AG08395 (cell line): Measurements from ENCODE around the gene VPS13C.

Source experiments
- DNase-seq: peaks from one replicate; pipeline ENCODE4 v3.0.0; 2012; ENCODE audit warnings: mixed read lengths, low spot score

The VPS13C gene, protein sequence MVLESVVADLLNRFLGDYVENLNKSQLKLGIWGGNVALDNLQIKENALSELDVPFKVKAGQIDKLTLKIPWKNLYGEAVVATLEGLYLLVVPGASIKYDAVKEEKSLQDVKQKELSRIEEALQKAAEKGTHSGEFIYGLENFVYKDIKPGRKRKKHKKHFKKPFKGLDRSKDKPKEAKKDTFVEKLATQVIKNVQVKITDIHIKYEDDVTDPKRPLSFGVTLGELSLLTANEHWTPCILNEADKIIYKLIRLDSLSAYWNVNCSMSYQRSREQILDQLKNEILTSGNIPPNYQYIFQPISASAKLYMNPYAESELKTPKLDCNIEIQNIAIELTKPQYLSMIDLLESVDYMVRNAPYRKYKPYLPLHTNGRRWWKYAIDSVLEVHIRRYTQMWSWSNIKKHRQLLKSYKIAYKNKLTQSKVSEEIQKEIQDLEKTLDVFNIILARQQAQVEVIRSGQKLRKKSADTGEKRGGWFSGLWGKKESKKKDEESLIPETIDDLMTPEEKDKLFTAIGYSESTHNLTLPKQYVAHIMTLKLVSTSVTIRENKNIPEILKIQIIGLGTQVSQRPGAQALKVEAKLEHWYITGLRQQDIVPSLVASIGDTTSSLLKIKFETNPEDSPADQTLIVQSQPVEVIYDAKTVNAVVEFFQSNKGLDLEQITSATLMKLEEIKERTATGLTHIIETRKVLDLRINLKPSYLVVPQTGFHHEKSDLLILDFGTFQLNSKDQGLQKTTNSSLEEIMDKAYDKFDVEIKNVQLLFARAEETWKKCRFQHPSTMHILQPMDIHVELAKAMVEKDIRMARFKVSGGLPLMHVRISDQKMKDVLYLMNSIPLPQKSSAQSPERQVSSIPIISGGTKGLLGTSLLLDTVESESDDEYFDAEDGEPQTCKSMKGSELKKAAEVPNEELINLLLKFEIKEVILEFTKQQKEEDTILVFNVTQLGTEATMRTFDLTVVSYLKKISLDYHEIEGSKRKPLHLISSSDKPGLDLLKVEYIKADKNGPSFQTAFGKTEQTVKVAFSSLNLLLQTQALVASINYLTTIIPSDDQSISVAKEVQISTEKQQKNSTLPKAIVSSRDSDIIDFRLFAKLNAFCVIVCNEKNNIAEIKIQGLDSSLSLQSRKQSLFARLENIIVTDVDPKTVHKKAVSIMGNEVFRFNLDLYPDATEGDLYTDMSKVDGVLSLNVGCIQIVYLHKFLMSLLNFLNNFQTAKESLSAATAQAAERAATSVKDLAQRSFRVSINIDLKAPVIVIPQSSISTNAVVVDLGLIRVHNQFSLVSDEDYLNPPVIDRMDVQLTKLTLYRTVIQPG (N-terminal part only)

DNA sequence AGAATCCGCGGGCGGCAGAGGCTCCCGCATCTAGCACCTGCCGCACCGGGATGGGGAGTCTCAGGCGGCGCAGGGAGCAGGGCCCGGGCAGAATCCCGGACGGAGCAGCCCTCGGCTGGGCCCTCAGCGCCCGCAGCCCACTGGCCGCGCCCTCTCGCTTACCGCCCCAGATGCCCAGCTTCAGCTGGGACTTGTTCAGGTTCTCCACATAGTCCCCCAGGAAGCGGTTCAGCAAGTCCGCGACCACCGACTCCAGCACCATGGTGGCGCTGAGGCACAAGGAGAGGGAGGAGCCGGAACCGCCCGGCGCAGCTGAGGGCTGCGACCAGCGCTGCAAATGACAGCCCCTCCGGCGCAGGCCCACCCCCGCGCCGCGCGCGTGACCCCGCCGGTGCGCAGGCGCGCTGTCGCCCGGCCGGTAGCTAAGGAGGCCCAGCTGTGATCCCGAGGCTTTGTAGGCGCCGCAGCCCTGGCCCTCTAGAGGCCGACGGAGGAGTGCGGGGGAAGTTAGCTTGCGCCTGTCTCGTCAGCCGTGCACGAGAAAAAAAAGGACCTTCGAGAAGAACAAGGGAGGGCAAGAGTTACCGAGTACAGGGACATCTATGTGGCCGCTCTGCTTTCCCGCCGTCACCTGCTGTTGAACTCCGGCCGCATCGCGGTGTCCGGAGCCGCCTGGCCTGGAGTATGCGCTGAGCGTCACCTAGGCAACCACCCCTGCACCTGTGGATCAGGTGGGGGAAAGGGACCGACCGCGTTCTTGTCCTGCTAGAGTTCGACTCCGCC is at the start of gene VPS13C:
Gene VPS13C (minus strand): TSS at position 335 of the 783 bp plus-strand sequence. CDS start 73 bp downstream, at position 262.
- peak; percentile 98 for DNase-seq

DNA sequence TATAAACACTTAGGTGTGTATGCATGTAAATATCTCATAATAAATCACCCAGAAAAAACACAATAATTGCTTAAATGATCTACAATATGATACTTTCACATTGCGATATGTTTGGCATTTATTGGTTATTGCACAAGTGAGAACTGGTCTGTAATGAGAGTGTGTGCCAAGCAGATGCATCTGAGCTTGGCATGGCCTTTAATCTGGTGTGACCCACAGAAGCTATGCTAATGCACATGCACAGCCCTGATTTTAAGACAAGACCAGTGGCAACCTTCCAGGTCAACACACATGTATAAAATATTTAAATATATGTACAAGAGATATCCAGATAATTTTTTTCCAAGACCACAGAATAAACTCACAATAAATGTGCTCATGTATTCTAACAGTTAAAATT is 49.2 kb upstream of the VPS13C start:
- DNase-seq, result no peak

DNA sequence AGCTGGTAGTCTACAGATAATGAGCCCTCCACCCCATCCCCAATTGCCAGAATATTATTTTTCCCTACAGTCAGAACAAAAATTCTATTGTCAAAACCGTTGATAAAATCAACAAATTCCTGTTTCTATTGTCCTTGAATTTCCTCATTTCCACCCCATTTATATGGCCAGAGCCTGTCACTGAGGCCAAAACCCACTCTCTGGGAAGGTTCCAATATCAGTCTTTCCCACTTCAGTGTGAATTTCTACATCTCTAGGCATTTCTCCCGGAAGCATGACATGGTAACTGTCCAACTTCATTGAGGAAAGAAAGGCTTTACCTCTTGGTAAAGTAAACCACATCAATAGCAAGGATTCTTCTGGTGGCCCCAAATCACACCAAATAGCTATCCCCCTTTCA is 48.2 kb upstream of the VPS13C start:
- DNase-seq, result no peak

DNA sequence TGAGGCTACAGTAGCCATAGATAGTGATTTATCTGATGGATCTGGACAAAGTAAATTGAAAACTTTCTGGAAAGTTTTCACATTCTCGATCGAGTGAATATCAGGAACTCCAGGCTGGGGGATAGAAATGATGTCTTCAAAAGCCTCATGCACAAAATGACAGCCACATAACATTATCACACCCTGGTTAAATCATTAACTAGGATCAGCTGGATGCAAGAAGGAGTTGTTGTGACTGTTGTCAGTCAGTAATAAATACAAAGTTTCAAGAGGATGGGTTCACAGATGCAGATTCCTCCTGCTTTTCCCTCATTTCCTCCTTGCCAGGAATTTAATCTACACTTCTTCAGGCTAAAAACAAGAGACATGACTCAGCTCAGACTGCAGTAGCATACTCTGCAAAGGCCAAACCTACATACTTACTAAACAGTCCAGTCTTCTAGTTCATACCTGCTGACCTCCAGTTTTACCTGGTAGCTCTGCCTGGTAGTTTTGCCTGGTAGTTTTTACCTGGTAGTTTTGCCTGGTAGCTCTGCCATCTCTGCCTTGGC is 47.4 kb upstream of the VPS13C start:
- DNase-seq, result no peak

DNA sequence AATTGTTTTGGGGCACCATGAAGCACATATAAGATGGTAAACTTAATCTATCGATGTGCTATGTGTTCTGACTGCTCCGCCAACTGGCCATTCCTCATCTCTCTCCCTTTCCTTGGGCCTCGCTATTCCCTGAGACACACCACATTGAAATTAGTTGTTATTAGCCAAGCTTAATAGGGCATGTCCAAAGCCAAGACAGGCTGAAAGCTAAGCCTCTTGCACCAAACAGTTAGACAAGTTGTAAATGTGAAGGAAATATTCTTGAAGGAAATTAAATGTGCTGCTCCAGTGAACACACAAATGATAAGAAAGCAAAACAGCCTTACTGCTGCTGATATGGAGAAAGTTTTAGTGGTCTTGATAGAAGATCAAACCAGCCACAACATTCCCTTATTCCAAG is 45.8 kb upstream of the VPS13C start:
- DNase-seq, result no peak

DNA sequence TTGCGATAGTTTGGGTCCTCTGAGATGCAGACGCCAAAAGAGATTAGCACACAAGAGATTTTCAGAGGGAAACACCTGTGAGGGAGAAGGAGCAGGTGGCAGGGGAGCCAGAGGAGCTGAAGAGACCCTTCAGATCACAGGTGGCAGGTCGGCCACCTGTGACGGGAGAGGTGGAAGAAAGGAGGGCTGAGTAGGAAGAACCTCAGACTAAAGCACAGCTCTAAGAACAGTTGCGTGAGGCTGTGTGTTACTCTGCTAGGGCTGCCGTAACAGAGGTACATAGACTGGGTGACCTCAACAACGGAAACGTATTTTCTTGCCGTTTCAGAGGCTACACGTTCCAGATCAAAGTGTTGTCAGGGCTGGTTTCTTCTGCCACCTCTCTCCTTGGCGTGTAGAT is 45.0 kb upstream of the VPS13C start:
- no peak for DNase-seq

DNA sequence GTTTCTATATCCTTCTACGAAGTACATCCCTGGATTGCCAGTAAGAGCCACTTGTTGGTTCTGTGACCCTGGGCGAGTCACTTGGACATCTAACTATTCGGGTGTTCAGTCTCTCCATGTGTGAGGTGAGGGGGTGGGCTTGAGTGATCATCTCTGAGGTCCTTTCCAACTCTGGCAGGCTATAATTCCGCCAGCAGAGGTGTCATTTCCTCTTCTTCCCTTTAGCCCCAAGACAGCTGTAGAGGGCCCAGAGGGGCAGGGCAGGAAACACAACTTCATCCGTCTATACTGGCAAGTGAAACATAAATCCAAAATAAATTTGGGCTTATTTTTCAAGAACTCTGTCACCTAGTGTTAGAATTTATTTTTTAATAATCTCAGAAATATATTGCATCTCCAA is 44.6 kb upstream of the VPS13C start:
- DNase-seq, result no peak

DNA sequence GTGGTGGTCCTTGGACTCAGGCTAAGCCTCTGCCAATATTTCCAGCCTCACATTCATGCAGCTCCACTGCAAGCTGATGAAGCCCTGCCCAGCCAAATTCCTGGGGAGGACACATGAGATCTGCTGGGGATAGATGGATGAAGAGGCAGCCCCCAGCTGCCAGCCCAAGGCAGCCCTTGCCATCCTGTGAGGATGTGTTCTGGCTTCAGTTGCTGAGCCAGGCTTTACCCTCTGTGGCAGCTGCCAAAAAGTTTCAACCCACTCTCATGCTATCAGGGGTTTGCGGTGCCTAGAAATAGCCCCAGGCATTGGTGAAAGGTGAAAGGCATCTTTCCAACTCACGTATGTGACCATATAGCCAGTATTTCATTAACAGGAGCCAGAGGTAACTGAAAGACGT is 44.2 kb upstream of the VPS13C start:
- DNase-seq, result no peak

DNA sequence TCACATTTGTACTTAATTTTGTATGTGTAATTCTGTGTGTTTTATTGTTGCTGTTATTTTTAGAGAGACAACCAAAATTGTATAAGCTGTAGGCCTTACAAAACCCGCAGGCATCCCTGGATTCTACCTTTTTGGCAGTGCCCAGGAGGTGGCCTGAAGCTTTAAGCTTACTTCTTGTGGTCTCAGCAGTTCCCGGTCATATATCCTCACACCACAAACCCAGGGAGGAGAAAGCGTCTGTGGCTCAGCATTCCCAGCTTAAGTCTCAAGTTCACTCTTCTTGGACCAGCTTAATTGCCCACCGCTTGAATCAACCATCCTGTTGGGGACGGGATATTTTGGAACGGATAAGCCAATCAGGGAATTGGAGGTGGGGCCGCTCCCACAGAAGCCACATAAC is 43.2 kb upstream of the VPS13C start:
- DNase-seq, result no peak

DNA sequence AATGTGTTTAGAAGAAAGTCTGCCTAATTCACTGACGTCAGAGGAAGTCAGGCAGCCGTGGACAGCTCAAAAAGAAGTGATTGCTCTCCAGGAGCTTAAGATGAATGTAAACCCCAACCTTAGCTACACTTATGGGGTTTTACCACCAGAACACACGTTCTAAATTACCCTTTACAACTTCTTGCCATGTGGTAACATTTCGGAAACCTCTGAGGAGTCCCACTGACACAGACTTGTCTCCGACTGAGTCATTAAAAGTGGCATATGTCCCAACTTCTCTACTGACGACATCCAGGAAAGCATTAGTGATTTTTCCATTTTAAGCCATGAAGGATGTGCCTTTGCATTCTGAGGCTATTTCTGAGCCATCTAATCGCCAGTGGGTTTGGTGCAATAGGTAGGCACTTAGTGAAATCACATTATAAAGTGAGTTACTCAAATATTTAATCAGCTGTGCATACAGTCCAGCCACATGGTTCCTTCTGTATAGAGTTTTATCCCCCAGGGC is 38.9 kb upstream of the VPS13C start:
- DNase-seq, result peak; percentile 88

DNA sequence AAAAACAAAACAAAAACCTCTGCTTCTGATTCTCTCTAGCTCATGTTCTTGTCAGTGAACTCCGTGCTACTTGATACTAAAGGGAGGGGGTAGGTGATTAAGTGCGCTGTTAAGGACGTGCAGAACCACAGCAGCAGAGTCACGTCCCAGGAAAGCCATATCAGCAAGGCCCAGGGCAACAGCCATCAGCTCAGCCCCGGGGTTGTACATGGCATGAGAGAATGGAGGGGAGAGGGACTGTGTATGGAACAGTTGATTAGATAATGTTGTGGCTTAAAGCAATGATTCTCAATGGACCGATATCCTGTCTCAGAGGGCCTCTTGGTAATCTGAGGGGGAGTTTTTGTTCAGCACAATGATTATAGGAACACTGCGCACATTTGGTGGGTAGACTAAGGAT is 34.1 kb upstream of the VPS13C start:
- DNase-seq, result no peak

DNA sequence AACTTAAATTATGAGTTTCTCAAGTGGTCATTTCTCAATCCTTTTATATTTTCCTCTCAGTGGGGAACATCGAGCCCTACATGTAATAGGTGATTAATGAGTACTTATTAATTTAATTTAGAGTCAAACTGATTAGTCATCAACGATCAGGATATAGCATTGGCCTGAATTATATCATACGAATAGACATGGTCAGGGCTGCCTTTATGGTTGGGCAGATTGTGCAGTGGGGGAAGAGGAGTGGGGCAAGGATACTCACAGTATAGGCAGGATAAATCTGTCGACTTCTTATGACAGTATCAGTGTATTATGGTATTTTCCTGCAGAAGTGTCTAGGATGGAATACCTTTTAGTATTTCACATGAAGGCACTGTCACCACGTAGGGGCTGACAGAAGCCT is 33.6 kb upstream of the VPS13C start:
- DNase-seq, result no peak

DNA sequence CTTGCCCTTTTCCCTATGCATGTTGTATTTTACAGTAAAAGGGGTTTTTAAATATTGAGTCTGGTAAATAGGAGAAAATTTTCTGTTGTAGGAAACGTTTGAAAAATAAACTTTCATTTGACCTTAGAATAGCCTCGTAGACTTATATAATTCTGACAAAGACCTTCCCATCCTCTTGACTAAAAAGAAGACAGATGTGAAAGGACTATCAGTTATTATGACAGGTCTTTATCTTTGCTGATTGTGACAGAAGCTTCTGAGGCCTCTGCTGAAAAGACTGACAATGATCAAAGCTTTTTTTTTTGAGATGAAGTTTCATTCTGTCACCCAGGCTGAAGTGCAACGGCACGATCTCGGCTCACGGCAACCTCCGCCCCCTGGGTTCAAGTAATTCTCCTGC is 30.7 kb upstream of the VPS13C start:
- DNase-seq, result no peak

DNA sequence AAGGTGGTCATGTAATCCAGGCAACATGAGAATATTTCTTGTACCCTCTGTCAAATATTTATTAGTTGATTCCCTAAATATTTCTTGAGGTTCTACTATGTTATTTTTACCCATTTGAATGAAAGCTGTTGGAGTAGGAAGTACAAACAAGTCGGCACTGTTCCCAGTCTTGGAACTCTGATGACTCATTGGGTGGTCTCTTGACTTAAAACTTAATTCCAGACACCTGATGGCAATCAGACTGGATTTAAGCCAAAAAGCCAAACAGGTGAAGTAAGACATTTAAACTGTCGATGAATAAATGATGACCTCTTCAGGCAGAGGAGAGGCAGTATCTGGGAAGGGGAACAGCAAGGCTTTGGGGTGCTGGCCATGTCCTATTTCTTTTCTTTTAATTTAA is 29.4 kb upstream of the VPS13C start:
- DNase-seq, result no peak

DNA sequence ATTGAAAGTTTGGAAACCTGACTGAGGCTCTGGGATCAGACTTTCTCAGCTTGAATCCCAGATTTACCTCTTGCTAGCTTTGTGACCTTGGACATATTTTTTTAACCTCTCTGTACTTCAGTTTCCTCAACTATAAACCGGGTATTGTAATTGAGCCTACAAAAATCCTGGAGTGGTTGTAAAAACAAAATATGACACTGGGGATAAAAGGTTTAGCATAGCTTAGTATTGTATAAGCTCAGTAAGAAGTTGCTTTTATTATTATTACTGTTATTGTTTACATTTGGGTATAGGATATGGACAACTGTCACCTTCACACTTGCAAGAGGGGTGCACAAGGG is 28.1 kb upstream of the VPS13C start:
- DNase-seq, result no peak

DNA sequence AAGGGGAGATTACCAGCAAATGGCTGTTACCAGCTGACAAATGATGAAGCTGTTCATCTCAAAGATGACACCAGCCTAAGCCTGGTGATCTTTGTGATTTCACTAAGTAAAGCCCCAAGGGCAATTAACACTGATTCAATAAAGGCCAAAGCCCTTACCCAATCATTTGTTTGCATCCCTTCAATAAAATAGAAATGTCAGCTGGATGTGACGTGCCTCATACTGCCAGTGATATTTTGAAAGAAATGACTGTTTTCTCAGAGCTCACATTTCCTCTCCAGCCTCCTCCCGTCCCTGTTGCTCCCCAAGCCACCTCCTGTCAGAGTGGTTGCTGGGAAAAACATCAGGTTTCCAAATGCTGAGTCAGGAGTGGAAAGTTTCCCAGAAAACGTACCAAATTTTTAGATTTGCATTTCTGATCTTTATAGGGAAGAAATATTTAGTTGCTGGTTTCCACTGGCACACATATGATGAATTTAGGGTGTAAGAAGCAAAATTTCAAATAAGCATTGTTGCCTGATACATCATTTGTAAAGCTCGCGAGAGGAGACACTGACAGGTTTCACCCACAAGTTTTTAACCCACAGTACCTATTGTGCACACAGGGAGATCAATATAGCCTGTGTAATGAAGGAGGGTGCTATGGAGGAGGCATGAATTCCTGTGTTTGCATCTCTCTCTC is 27.6 kb upstream of the VPS13C start:
- DNase-seq, result peak; percentile 66

DNA sequence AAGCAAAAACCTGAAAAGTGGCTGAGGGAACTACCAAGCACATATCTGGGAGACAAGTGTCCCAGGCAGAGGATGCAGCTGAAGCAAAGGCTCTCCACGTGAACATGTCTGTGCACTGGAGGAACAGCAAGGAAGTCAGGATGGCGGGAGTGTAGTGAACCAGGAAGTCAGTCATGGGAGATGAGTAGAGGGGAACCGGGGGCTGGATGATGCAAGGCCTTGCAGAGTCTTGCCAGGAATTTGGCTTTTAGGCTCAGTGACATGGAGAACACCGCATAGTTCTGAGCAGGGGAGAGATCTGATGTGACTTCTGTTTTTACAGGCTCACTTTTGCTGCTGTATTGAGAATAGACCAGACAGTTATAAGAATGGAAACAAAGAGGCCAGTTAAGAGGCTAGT is 25.5 kb upstream of the VPS13C start:
- DNase-seq, result no peak

DNA sequence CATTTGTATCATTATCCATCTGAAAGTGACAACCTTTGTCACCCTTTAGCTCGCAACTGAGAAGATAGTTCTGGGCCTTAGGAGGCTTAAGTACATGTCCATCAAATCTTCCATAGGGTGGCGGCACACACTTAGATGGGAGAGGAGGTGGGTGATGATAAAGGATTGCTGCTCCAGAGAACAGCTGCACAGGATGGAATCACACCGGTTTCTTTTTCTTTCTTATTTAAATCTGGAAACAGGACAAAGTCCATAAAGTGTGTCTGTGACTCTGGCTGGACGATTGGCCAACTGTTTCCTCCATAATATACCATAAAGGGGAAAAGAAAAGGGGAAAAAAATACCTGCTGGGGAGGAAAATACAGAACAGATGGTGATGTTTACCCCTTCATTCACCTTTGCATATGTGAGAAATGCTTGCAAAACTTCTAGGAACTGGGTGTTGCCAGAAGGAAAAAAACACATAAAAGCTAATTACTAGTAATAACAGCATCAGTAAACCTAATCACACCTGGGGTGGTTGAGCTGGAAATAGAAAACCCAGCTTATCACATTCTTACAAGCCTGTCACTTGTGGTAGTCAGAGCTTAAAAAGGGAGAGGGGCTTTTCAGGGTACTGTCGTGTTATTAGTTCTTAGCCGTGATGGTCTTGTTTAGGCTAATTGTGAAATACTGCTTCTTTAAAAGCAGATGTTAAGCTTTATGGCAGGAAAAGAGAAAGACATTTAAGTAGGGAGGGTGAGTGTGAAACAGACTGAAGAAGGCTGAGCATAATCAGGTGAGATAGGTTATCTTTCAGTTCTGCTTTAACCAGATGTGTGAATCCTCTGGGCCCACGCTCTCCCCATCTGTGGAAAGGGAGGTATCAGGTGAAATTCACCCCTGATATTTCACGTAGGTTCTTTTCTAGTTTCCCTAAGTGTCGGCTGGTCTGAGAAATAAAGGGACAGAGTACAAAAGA is 23.2 kb upstream of the VPS13C start:
- no peak for DNase-seq

DNA sequence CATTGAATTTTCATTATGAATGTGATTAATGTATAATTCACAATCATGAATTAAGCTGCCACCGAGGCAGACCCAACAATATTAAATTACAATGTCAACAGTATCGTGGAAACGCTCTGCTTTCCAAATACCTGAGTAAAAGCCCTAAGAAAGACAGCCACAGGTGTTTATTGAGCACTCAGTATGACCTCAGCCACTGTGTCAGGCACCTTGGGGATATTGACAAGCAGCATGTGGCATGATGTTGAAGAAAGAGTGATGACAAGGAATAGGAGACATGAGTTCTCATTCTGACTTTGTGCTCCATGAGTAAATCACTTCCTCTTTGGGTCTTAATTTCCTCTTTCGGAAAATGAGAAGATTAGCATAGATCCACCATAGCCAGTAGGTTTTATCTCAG is 19.3 kb upstream of the VPS13C start:
- DNase-seq, result no peak
